DMS79 treated with DMSO at 0.1 percent for 48 hours (cell line): ENCODE results near the gene E2F3.
A peak's percentile ranks its signal among the peaks of the same experiment; 100 is the strongest.
"Not testable (repeated sequence)": the region's sequence is repeated elsewhere in the genome, so short reads cannot be mapped to it uniquely, and the experiment has no call there.

Source experiments
- DNase-seq: peaks from one replicate; lab custom pipeline; 2025; lab: John Stamatoyannopoulos, UW

Gene E2F3

DNA sequence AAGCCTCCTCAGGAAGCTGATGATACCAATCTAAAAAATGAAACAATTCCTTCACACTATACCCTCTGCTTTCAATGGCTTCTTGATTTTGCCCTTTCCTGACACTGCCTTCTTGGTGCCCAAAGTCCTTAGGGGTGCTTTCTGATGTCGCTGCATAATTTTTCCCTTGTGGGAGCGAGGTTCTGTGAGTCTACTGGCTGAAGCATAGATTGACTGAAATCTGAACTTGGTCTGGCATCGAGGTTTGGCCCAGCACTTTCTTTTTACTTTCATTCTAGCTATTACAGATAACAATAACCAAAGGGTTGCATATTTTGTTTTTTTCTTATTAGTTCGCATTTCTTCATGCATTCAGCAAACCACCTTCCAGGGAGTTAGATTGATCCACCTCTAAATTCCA is 65.8 kb downstream of the E2F3 start:
- no peak for DNase-seq

DNA sequence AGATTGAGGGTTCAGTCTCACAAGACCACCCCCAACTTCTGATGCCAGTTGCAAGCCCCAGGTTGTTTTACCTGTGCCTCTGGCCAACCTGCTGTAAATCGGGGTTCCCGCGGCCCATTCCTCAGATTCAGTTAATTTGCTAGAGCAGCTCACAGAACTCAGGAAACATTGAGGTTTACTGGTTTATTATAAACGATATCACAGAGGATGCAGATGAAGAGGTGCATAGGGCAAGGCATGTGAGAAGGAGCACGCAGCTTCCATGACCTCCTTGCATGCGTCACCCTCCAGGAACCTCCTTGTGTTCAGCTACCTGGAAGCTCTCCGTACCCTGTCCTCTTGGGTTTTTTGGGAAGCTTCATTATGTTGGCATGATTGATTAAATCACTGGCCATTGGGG is 66.5 kb downstream of the E2F3 start:
- no peak for DNase-seq

DNA sequence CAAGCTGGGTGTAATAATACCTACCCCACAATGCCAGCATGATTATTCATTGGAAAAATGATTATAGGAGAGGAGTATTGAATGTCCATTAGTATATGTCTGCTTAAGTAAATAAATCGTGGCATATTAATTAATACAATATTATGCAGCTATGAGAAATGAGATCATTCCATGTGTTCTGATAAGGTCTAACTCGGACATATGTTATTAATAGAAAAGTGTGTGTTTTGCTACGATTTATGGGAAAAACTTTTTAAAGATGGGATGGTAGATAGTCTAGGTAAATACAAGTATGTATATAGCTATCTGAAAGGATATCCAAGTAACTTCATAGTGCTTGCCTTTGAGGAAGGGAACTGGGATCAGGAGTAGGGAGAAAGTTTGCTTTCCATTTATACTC is 71.1 kb downstream of the E2F3 start:
- DNase-seq: no peak

DNA sequence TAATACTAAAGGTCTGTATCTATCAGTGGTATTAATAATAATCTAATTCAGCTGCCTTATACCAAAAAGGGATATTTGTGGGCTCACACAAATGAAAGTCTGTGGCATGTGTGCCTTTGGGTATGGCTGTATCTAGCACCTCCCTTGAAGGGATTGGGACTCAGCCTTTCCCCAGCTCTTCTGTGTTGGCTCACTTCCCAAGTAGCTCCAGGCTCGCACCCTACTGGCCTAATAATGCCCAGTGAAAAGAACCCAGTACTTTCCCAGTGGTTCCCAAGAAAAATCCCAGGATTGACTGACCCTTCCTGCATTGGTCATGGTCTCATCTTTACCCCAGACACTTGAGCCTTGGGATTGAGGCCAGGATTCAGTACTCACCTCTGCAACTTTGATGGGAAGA is 71.8 kb downstream of the E2F3 start:
- no peak for DNase-seq

DNA sequence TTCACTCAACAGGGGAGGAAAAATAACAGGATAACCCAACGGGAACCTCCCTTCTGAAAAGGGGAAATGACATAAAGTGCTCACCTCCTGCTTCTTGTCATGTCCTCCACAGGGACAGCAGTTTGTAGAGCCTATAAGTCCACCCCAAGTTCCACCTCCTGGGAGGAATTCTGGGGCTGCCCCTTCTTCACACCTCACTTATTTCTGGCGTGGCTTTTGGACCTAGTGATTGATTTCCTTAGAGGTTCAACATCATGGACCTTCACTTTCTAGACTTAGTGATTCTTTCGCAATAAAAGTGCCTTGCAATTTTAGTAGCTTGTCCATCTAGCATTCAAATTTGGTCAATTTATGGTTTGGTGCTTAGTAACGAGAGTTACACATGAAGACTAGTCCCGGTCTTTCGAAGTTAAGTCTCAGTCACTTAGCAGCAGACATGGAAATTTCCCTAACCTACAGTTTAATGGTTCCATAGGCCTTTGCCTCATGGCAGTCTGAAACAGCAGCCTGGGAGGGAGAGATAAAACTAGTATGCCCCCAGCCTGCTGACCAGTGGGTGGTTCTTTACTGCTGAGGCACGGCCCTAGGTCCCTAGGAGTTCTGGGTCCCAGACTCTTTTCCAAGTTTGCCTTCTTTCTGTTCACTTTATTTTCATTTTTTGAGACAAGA is 73.3 kb downstream of the E2F3 start:
- DNase-seq: no peak

DNA sequence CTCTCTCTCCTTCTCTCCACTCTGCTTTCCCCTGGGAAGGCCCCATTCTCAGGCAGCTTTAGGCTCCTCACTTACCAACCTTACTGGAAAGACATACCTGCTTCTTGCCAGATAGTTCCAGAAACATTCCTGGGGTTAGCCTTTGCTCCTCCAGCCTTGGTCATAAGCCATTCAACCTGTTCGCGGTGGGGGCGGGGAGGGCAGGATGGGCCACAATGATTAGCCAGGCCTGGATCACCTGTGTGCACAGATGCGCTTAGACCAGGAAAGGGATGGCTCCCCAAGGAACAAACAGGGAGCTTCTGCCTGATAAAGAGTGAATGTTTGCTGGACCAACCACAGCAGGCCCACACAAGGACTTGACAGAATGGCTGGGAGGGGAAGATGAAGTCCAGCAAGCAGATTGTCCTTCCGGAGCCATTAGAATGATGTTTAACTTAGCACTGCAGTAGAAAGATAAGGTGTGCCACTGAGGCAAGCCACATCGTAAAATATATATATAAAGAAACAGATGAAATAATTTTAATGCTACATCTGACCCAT is 74.9 kb downstream of the E2F3 start:
- no peak for DNase-seq

DNA sequence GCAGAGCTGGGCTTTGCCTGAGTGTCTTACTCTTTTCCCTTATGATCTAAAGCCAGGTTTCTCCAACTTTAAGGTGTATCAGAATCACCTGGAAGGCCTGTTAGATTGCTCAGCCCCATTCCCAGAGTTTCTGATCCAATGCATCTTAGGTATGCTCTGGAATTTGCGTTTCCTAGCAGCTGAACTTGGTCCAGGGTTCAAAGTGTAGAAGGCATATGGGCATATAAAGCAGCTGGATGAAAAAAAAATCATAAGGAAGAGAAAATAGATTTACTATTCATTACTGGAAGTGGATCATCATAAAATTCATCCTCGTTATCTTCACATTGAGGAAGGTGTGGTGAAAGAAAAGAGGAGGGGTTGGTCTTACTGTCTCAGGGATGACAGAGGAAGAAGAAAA is 75.8 kb downstream of the E2F3 start:
- no peak for DNase-seq

DNA sequence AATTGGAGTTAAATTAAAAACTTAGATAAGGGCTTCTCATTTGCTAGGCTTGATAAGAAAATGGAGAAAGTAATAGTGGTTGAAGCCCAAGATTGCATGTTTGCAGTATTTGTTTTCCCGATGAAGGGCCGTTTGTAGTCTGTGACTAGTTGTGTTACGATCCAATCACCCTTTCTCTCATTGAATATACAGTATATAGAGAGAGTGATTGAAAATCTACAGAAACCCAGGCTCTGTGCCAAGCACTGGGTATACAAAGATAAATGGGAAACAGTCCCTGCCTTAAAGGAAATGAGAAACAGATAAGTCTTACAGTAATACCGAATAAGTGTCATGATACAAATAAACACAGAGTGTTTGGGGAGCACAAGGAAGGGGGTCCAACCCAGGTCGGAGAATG is 77.4 kb downstream of the E2F3 start:
- DNase-seq: no peak

DNA sequence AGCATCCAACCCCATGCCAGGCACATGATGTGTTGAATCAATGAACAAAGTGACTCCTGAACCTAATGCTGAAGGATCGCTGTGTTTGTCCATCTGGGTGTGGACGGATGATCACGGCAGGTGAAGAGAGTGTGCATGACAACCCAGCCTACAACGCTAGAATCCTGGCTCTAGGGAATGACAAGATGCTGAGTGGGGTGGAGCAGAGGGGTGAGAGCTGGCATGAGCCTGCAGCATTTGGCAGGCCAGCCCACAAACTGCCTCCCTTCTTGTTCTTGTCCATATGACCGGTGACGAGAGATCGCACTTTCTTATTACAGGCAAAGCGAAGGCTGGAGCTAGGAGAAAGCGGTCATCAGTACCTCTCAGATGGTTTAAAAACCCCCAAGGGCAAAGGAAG is 77.8 kb downstream of the E2F3 start:
- no peak for DNase-seq

DNA sequence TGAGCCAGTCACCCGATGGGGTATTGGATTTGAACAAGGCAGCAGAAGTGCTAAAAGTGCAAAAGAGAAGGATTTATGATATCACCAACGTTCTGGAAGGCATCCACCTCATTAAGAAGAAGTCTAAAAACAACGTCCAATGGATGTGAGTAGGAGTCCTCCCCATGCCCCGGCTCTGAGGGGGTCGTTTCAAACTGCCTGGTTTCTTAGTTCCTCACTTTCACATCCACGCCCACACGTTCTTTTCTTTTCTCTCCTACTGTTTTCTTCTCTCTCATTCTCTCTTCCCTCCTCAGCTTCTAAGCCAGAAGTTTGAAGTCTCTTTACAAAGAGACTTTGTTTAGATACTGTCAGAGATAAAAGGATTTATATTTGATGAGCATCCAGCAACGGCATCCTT is 79.6 kb downstream of the E2F3 start:
- DNase-seq: no peak

DNA sequence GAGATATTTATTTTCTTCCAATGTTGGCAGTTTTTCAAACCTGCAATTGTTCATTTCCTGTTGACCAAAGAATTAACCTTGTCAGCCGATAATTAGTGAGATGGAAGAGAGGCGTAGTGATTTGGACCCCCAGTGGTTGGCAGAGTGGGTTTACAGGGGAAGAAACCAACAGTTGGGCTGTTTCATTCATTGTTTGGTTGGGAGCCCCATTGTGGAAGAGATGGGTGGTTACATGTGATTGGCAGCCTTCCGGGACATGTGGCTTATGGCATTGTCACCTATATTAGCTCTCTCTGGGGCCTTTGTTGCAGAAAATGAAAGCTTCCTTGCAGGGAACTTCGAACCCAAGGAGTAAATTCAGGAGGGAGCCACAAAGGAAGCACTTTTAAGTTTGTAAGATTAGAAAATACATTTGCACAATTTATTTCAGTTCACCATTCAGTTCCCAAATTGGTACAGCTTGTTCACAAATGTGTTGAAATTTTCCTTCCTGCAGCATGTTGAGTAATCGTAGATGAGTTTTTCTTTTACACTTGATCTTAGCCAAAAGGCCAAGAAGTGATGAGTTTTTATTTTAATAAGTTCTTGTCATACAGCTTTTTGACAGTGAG is 82.3 kb downstream of the E2F3 start:
- DNase-seq: no peak

DNA sequence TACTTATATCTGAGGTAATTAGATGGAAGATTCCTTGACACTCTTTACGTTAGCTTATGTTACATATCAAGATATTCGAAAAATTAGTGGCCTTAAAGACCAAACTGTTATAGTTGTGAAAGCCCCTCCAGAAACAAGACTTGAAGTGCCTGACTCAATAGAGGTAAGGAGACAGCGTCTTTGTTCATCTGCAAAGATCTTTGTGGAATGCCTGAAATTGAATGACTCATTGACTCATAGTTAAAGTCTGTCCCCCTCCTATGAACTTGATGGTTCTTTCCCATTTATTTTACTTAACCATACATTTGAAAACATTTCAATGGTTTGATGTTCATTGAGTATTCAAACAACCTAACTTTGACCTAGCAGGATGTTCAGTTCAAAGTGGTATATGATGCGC is 85.0 kb downstream of the E2F3 start:
- DNase-seq: no peak

DNA sequence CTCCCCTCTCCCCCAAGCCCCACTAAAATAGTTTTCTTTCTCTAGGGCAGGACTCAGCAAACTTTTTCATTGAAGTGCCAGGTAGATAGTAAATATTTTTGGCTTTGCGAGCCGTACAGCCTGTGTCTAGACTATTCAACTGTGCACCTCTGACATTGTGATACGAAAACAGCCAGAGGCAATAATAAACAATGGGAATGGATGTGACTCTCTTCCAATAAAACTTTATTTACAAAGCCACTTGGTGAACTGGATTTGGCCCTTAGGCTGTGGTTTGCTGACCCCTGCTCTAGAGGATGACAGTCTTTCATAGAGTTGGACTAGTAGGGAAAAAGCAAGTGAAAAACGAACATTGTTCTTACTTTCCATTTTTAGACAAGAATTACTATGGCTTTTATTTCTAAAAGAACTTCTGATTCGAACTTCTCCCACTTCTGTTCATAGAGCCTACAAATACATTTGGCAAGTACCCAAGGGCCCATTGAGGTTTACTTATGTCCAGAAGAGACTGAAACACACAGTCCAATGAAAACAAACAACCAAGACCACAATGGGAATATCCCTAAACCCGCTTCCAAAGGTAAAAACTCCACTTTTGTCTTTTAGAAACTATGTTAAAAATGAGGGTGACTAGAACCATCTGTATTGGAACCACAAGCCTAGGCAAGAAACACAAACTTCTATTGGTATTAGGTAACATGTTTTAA is 86.1 kb downstream of the E2F3 start:
- no peak for DNase-seq

DNA sequence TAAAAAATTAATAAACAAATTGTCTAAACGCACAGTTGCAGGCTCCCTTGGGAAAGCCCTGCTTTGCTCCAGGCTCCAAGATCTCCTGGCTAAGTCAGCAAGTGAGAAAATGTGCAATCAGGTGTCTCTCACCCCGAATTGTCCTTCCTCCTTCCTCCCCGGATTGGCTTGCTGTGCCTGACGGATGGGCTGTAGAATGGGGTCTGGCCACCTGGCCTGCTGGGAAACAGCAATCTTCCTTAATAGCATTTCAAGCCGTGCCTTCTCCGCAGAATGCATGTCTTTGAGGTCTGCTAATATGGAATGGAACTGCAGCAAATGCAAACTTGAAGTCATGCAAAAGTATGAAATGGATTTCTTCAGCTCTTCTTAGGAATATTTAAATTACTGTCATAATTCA is 88.9 kb downstream of the E2F3 start:
- no peak for DNase-seq

DNA sequence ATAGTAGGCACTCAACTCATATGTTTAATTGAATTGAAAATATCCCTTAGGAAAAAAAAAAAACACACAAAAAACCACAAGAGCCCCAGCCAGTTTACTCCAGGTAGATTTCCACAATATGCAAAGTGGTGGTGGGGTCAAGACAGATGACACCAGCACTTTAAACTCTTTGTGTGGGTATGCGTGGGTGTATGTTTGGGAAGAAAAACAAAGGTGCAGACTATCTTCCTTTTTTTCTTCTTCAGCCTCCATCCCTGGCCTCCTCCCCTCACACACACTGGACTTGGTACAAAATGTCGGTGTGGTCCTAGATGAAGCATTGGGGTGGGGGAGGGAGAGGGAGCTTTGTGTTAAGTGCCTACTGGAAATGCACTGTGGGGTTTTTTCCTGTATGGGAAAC is 90.4 kb downstream of the E2F3 start:
- no peak for DNase-seq

DNA sequence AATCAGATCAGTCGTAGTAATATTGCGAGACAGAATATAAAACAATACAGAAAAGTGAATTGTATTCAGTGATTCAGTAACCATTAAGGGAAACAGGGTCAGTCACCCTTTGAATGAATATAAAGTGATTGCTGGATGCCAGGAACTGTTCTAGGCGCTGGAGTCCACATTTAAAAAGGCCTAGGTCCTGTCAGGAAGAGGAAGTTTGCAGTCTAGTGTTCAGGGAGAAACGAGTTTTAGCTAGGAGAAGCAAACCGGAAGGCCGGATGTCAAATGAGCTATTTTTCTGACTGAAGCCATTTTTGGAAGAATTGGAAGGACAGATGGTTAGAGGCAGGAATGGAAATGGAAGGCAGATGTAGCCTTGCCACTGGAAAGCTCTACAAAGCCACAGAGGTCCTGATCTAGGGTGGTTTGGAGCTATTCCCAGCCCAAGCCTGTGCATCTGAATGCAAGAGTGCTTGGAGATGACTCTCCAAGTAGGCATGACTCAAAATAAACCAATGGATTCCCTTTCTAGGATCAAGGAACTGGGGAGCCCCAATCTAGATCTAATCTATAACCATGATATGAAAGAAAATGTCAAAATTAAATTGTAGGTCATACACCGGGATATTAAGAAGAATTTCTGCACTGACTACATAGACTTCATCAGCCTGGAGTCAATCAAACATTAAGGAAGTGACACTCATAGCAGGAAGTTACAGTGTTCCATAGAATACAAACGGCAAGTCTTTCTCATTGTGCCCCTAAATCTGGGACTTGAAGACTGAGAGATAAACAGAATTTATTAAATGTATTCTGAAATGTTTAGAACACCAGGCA is 95.7 kb downstream of the E2F3 start:
- no peak for DNase-seq

DNA sequence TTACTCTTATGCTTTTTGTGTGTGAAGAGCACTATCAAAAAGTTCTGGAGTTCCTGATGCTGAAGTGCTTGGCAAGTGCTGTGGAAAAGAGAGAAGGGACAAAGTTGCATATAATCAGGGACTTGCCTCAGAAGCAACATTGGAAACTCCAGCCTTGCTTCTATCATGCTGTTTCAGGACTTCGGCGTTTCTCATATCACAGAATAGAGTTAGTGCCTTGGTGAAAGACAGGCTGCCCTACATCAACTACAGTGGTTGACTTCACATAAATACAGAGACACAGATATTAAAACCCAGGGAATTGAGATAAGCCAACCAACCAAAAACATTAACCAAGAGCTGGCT is 96.3 kb downstream of the E2F3 start:
- DNase-seq: no peak

DNA sequence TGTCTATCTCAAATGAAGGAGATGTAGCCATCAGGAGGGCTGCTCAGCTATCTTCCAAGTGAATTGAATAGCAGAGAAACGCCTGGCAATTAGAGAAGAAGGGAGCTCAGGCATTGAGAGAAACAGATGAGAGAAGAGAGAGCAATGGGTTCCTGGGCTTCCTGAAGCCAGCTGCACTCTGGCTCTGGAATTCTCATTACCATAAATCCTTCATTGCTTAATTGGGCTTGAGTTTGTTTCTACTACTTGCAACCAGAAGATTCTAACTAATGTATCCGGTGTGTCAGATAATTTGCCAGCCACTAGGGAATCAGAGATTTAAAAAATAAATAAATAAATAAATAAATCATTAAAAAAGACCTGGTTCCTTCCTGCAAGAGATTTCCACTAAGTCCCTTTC is 107.5 kb downstream of the E2F3 start:
- no peak for DNase-seq

DNA sequence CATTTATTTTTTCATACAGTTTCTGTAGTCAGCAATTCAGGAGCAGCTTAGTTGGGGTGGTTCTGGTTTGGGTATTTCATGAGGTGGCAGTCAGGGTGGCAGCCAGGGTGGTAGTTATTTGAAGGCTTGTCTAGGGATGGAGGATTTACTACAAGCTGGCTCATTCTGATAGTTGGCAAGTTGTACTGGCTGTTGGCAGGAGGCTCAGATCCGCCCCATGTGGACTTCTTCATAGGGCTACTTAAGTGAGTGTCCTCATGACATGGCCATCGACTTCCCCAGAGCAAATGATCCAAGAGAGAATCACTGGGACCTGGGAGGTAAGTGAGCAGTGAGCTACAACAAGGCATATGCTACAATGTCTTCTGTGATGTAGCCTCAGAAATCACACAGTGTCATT is 110.2 kb downstream of the E2F3 start:
- no peak for DNase-seq

DNA sequence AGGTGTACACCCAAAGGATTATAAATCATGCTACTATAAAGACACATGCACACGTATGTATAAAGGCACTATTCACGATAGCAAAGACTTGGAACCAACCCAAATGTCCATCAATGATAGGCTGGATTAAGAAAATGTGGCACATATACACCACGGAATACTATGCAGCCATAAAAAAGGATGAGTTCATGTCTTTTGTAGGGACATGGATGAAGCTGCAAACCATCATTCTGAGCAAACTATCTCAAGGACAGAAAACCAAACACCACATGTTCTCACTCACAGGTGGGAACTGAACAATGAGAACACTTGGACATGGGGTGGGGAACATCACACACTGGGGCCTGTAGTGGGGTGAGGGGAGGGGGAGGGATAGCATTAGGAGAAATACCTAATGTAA is 123.5 kb downstream of the E2F3 start:
- not testable (repeated sequence) for DNase-seq

DNA sequence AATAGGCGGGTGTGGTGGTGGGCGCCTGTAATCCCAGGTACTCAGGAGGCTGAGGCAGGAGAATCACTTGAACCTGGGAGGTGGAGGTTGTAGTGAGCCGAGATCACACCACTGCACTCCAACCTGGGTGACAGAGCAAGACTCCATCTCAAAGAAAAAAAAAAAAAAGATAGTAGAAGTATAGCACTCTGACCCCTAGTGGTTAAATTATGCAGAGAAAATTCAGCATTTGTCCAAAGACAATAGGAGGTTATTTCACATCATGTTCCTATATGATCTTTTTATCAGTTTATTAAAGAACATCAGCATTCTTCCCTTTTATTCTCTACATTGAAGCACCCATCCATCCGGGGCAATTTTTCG is 127.4 kb downstream of the E2F3 start:
- DNase-seq: peak; percentile 17

DNA sequence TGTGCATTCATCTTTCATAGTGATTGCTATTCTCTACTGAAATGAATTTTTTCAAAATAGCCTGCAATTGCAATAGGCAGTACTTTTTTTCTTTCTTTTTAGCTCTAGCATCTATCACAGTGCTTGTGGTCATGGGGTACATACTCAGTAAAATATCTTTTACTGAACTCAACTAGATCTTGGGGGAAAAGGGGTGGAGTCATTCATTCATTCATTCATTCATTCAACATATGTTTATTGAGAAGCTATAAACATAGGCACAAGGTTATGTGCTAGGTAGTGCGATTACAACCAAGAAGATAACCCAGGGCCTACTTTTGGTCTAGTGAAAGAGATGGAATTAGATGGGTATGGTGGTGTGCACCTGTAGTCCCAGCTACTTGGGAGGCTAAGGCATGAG is 131.2 kb downstream of the E2F3 start:
- DNase-seq: no peak
